RWPE2 (cell line): ENCODE results near the gene E2F6.

Experiments used
- ATAC-seq: fragments of 200-7000 bp; cut with Tn5 transposase; 3 replicates; pipeline ENCODE4 v1.9.1; 2021; ENCODE audit warnings: low read depth
- DNase-seq: peaks from one replicate; pipeline ENCODE4 v3.0.0-alpha.2; 2020; ENCODE audit warnings: low spot score
- H3K27ac ChIP-seq: fragments of 450-650 bp; 2 replicates; pipeline ENCODE4 v1.5.1; 2017; ENCODE audit warnings: mild to moderate bottlenecking; ENCODE audit not compliant: poor library complexity, severe bottlenecking
- H3K27me3 ChIP-seq: fragments of 250-450 bp; sonication (Bioruptor Pico); 2 replicates; pipeline ENCODE4 v1.5.1; 2021; ENCODE audit warnings: mild to moderate bottlenecking, moderate library complexity; ENCODE audit not compliant: insufficient read depth, poor library complexity, severe bottlenecking
- H3K36me3 ChIP-seq: fragments of 250-450 bp; sonication (Bioruptor Pico); 2 replicates; pipeline ENCODE4 v1.5.1; 2020; ENCODE audit warnings: low read depth, mild to moderate bottlenecking, moderate library complexity
- H3K4me1 ChIP-seq: fragments of 250-450 bp; sonication (Bioruptor Pico); 2 replicates; pipeline ENCODE4 v1.5.1; 2021; ENCODE audit warnings: mild to moderate bottlenecking, moderate library complexity; ENCODE audit not compliant: insufficient read depth, poor library complexity, severe bottlenecking
- H3K4me3 ChIP-seq: fragments of 250-450 bp; sonication (Bioruptor Pico); 2 replicates; pipeline ENCODE4 v1.5.1; 2021; ENCODE audit warnings: mild to moderate bottlenecking, moderate library complexity; ENCODE audit not compliant: severe bottlenecking
- H3K9me3 ChIP-seq: fragments of 250-450 bp; sonication (Bioruptor Pico); 2 replicates; pipeline ENCODE4 v1.5.1; 2021; ENCODE audit warnings: mild to moderate bottlenecking, moderate library complexity; ENCODE audit not compliant: severe bottlenecking
- CTCF ChIP-seq: fragments of 450-650 bp; IDR thresholded peaks from one replicate; pipeline ENCODE4 v1.5.1; 2017; ENCODE audit warnings: mild to moderate bottlenecking, moderate library complexity; ENCODE audit not compliant: poor library complexity, severe bottlenecking

Gene E2F6

GRCh38 chr2:11395389-11395788 is 70.6 kb downstream of the E2F6 start:
- DNase-seq = no peak
- TF ChIP-seq CTCF = no peak
- no peaks in the 10 kb centered on the region for H3K36me3 ChIP-seq

More at GRCh38 chr2:11395389-11395788, 70.6 kb downstream of the E2F6 start:
- H3K4me1 ChIP-seq = no peaks in the 10 kb centered on the region
- ATAC-seq = no peak
- no peaks in the 10 kb centered on the region for H3K9me3 ChIP-seq
- H3K4me3 ChIP-seq = no peak overlapping the region
- no peak overlapping the region for H3K27ac ChIP-seq
- no peaks in the 10 kb centered on the region for H3K27me3 ChIP-seq
